GM23338 (cell line): ENCODE results near the gene DMWD.

ENCODE experiments used
- CREB1 ChIP-seq: fragments of 250-450 bp; sonication (Bioruptor Pico); IDR thresholded peaks from 2 replicates; pipeline ENCODE4 v1.5.0; 2020; ENCODE audit warnings: low read depth, mild to moderate bottlenecking, moderate library complexity
- CTCF ChIP-seq, 2 experiments: fragments of 200-600 bp in 1 of 2; sonication (generic) in 1 of 2; conservative IDR thresholded peaks; 2 replicates each; pipeline versions ENCODE4 v1.5.1 to v1.6.1; 2016 to 2017; ENCODE audit warnings: antibody characterized with exemption in 2 of 2, low read depth in 2 of 2, mild to moderate bottlenecking in 2 of 2, moderate library complexity in 1 of 2
- EZH2 ChIP-seq: fragments of 200-600 bp; sonication (generic); IDR thresholded peaks from one replicate; pipeline ENCODE4 v1.8.0; 2017; ENCODE audit warnings: antibody characterized with exemption, mild to moderate bottlenecking, low read depth; ENCODE audit not compliant: unreplicated experiment
- EZH2phosphoT487 ChIP-seq: fragments of 200-600 bp; sonication (generic); IDR thresholded peaks from one replicate; pipeline ENCODE4 v1.8.1; 2018; ENCODE audit warnings: antibody characterized with exemption; ENCODE audit not compliant: unreplicated experiment
- NANOG ChIP-seq: IDR thresholded peaks from 2 replicates; pipeline ENCODE4 v1.6.1; 2016; ENCODE audit warnings: antibody characterized with exemption, borderline replicate concordance
- REST ChIP-seq: IDR thresholded peaks from one replicate; pipeline ENCODE4 v1.6.1; 2018; ENCODE audit warnings: antibody characterized with exemption; ENCODE audit not compliant: unreplicated experiment
- ZNF331 ChIP-seq: fragments of 250-450 bp; sonication (Bioruptor Pico); IDR thresholded peaks from 2 replicates; pipeline ENCODE4 v1.5.0; 2020; ENCODE audit warnings: low read depth, mild to moderate bottlenecking, moderate library complexity

- no peak for TF ChIP-seq CTCF (conservative IDR thresholded peaks at IDR 0.05; ENCODE audit: low read depth in 2 of 2)
- TF ChIP-seq EZH2 = no peak
- no peak for TF ChIP-seq ZNF331 (CRISPR knock-in tag)
- TF ChIP-seq REST = no peak
- TF ChIP-seq CREB1 (CRISPR knock-in tag) = no peak
- TF ChIP-seq NANOG = no peak
- no peak for TF ChIP-seq EZH2phosphoT487
Measured at GRCh38 chr19:45769821-45770191, 22.8 kb downstream of the DMWD start.
